ENCODE results near the gene HPSE2. TPM values are rescaled to one million over a fixed set of nuclear protein-coding genes. Genes with fewer than 3 reads are reported as not detected.

HPSE2 gene
- total RNA-seq, 2 donors from 2014 or later = 2.4 to 4.7 TPM

- Histone ChIP-seq H3K27me3 (replicated peaks; ENCODE audit: insufficient read depth) (no peaks in the 10 kb centered on the region), H3K9me3 (no peaks in the 10 kb centered on the region), H3K4me1 (replicated peaks) (no peaks in the 10 kb centered on the region), H3K27ac (no peak overlapping the region), H3K36me3 (no peaks in the 10 kb centered on the region), H3K4me3 (no peak overlapping the region)
- TF ChIP-seq POLR2A (IDR thresholded peaks at IDR 0.05) (no peak), CTCF (IDR thresholded peaks at IDR 0.05) (no peak), POLR2AphosphoS5 (IDR thresholded peaks at IDR 0.05) (no peak)
- DNase-seq (ENCODE audit: low spot score) = no peak
- WGBS = 26% methylated on average over 3 of the region's 3 CpGs
- intact Hi-C loops (cut with DNase I) = no loop called here
These were observed 551.4 kb downstream of the HPSE2 start for GRCh38 chr10:98684019-98684899.

- DNase-seq (ENCODE audit: low spot score) = no peak
- Histone ChIP-seq H3K4me1 (replicated peaks) (no peaks in the 10 kb centered on the region), H3K4me3 (no peak overlapping the region), H3K9me3 (no peaks in the 10 kb centered on the region), H3K27ac (no peak overlapping the region), H3K36me3 (no peaks in the 10 kb centered on the region), H3K27me3 (replicated peaks; ENCODE audit: insufficient read depth) (no peaks in the 10 kb centered on the region)
- TF ChIP-seq POLR2AphosphoS5 (IDR thresholded peaks at IDR 0.05) (no peak), POLR2A (IDR thresholded peaks at IDR 0.05) (no peak)
- intact Hi-C loops (cut with DNase I) = no loop called here
These were observed 558.8 kb downstream of the HPSE2 start for GRCh38 chr10:98676895-98677294.

GRCh38 chr10:98675902-98676301 lies 559.8 kb downstream of the HPSE2 start:
- Histone ChIP-seq H3K4me1 (replicated peaks) (no peaks in the 10 kb centered on the region), H3K27ac (no peak overlapping the region), H3K4me3 (no peak overlapping the region), H3K9me3 (no peaks in the 10 kb centered on the region), H3K27me3 (replicated peaks; ENCODE audit: insufficient read depth) (no peaks in the 10 kb centered on the region), H3K36me3 (no peaks in the 10 kb centered on the region)
- WGBS = 84% methylated on average over 4 of the region's 4 CpGs
- no peak for DNase-seq (ENCODE audit: low spot score)
- TF ChIP-seq POLR2AphosphoS5 (IDR thresholded peaks at IDR 0.05) (no peak), POLR2A (IDR thresholded peaks at IDR 0.05) (no peak), CTCF (IDR thresholded peaks at IDR 0.05) (no peak)
- intact Hi-C loops (cut with DNase I) = no loop called here

- Histone ChIP-seq H3K27ac (no peak overlapping the region), H3K9me3 (no peaks in the 10 kb centered on the region), H3K27me3 (replicated peaks; ENCODE audit: insufficient read depth) (no peaks in the 10 kb centered on the region), H3K36me3 (no peaks in the 10 kb centered on the region), H3K4me3 (no peak overlapping the region), H3K4me1 (replicated peaks) (no peaks in the 10 kb centered on the region)
- intact Hi-C loops (cut with DNase I) = no loop called here
- no peak for DNase-seq (ENCODE audit: low spot score)
- TF ChIP-seq POLR2A (IDR thresholded peaks at IDR 0.05) (no peak), CTCF (IDR thresholded peaks at IDR 0.05) (no peak), POLR2AphosphoS5 (IDR thresholded peaks at IDR 0.05) (no peak)
- WGBS = 8% methylated on average over 1 of the region's 1 CpG
These were observed 562.4 kb downstream of the HPSE2 start for GRCh38 chr10:98673171-98673782.

- Histone ChIP-seq H3K27ac (no peak overlapping the region), H3K27me3 (replicated peaks; ENCODE audit: insufficient read depth) (no peaks in the 10 kb centered on the region), H3K4me1 (replicated peaks) (no peaks in the 10 kb centered on the region), H3K36me3 (no peaks in the 10 kb centered on the region), H3K9me3 (no peaks in the 10 kb centered on the region), H3K4me3 (no peak overlapping the region)
- DNase-seq (ENCODE audit: low spot score) = no peak
- intact Hi-C loops (cut with DNase I) = no loop called here
- 52% methylated on average over 1 of the region's 1 CpG for WGBS
- no peak for TF ChIP-seq POLR2A (IDR thresholded peaks at IDR 0.05)
These were observed 568.6 kb downstream of the HPSE2 start for GRCh38 chr10:98667081-98667480.
